GM19467 (cell line): ENCODE measurements around the gene TTYH1.

Experiments used
- ATAC-seq: cut with Tn5 transposase; IDR thresholded peaks from one replicate; pipeline ENCODE4 v1.9.1; 2021; ENCODE audit warnings: mild to moderate bottlenecking, moderate library complexity; ENCODE audit not compliant: unreplicated experiment

Gene TTYH1

GRCh38 chr19:54421169-54421516 is 5.9 kb downstream of the TTYH1 start:
- ATAC-seq, result no peak

- no peak for ATAC-seq
These were observed 6.3 kb downstream of the TTYH1 start for GRCh38 chr19:54421521-54421920.

- ATAC-seq, result no peak
These were observed 6.9 kb downstream of the TTYH1 start for GRCh38 chr19:54422136-54422535.

- ATAC-seq, result no peak
These were observed 8.9 kb downstream of the TTYH1 start for GRCh38 chr19:54424201-54424600.

GRCh38 chr19:54424660-54425381 is 9.6 kb downstream of the TTYH1 start:
- no peak for ATAC-seq

GRCh38 chr19:54425382-54425723 is 10.1 kb downstream of the TTYH1 start:
- no peak for ATAC-seq

GRCh38 chr19:54426291-54426931 is 11.1 kb downstream of the TTYH1 start:
- ATAC-seq, result no peak

GRCh38 chr19:54427586-54427985 is 12.3 kb downstream of the TTYH1 start:
- ATAC-seq, result no peak

GRCh38 chr19:54428323-54429175 is 13.3 kb downstream of the TTYH1 start:
- no peak for ATAC-seq

- no peak for ATAC-seq
These were observed 13.9 kb downstream of the TTYH1 start for GRCh38 chr19:54429176-54429495.

GRCh38 chr19:54429545-54430227 is 14.4 kb downstream of the TTYH1 start:
- no peak for ATAC-seq

- no peak for ATAC-seq
These were observed 15.3 kb downstream of the TTYH1 start for GRCh38 chr19:54430306-54431254.

- ATAC-seq, result no peak
These were observed 16.1 kb downstream of the TTYH1 start for GRCh38 chr19:54431255-54431838.

GRCh38 chr19:54432144-54432738 is 17.0 kb downstream of the TTYH1 start:
- no peak for ATAC-seq

- ATAC-seq, result no peak
These were observed 18.4 kb downstream of the TTYH1 start for GRCh38 chr19:54433697-54434096.

- ATAC-seq, result no peak
These were observed 19.0 kb downstream of the TTYH1 start for GRCh38 chr19:54434112-54434872.

GRCh38 chr19:54434873-54435214 is 19.6 kb downstream of the TTYH1 start:
- ATAC-seq, result no peak

- ATAC-seq, result no peak
These were observed 20.3 kb downstream of the TTYH1 start for GRCh38 chr19:54435551-54436016.

GRCh38 chr19:54436031-54436523 is 20.8 kb downstream of the TTYH1 start:
- ATAC-seq, result no peak
